Nephron progenitor cell (in vitro differentiated cells): ENCODE results near the gene SSR1.
A peak's percentile ranks its signal among the peaks of the same experiment; 100 is the strongest.

Source experiments
- DNase-seq: peaks from one replicate; pipeline ENCODE4 v3.0.0; 2021
- H3K27ac Mint-ChIP-seq: 2 replicates; pipeline ENCODE4 v1.8.0; 2021; ENCODE audit warnings: mild to moderate bottlenecking, moderate library complexity, mixed read lengths
- H3K27me3 Mint-ChIP-seq: 2 replicates; pipeline ENCODE4 v1.8.0; 2021; ENCODE audit warnings: mild to moderate bottlenecking, low read depth, mixed read lengths; ENCODE audit not compliant: poor library complexity
- H3K36me3 Mint-ChIP-seq: 2 replicates; pipeline ENCODE4 v1.8.0; 2021; ENCODE audit warnings: low read depth, mixed read lengths
- H3K4me1 Mint-ChIP-seq: 2 replicates; pipeline ENCODE4 v1.8.0; 2021; ENCODE audit warnings: mixed read lengths
- H3K4me3 Mint-ChIP-seq: 2 replicates; pipeline ENCODE4 v1.8.0; 2021; ENCODE audit warnings: mild to moderate bottlenecking, moderate library complexity, mixed read lengths
- H3K9me3 Mint-ChIP-seq: 2 replicates; pipeline ENCODE4 v1.8.0; 2021; ENCODE audit warnings: mild to moderate bottlenecking, moderate library complexity, mixed read lengths
- TF ChIP-seq, protein P1 (sequence below): fragments of 200-600 bp; sonication (generic); IDR thresholded peaks from 2 replicates; pipeline ENCODE4 v1.5.0; 2021; ENCODE audit warnings: antibody characterized with exemption

SSR1 gene

DNA sequence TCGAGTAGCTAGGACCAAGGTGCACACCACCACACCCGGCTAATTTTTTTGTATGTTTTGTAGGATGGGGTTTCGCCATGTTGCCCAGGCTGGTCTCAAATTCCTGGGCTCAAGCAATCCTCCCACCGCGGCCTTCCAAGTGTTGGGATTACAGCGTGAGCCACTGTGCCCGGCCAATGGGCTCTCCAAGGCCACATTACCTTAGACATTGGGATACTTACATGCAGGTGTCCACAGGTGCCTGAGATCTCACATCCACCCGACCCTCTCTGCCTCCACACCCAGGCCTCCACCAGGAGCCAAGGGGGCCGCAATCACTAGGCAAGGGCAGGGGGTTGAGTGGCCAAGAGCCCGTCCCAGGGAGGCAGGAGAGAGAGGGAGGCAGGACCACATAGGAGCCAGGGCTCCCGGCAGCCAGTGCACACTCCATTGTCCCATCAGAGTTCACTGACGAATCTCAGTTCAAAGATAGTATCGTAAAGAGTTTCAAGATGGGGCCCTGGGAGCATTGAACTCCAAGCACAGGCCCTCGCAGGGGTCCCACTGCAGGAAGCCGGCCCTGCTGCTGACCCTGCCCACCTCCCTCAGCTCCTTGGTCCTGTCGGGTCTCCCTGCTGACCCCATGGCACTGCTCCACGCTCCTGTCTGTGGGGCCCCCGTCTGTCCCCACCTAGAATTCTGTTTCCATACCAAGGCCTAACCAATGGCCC lies 55.3 kb downstream of the SSR1 start:
- peak overlapping the region; percentile 28 for H3K4me3 Mint-ChIP-seq
- H3K36me3 Mint-ChIP-seq: peaks cover 5% of the 10 kb centered on the region
- peaks cover 3% of the 10 kb centered on the region for H3K27me3 Mint-ChIP-seq
- H3K9me3 Mint-ChIP-seq: peaks cover 28% of the 10 kb centered on the region
- peak overlapping the region; percentile 88 for H3K27ac Mint-ChIP-seq
- TF ChIP-seq, protein P1, sequence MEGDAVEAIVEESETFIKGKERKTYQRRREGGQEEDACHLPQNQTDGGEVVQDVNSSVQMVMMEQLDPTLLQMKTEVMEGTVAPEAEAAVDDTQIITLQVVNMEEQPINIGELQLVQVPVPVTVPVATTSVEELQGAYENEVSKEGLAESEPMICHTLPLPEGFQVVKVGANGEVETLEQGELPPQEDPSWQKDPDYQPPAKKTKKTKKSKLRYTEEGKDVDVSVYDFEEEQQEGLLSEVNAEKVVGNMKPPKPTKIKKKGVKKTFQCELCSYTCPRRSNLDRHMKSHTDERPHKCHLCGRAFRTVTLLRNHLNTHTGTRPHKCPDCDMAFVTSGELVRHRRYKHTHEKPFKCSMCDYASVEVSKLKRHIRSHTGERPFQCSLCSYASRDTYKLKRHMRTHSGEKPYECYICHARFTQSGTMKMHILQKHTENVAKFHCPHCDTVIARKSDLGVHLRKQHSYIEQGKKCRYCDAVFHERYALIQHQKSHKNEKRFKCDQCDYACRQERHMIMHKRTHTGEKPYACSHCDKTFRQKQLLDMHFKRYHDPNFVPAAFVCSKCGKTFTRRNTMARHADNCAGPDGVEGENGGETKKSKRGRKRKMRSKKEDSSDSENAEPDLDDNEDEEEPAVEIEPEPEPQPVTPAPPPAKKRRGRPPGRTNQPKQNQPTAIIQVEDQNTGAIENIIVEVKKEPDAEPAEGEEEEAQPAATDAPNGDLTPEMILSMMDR: no peak
- DNase-seq: no peak
- H3K4me1 Mint-ChIP-seq: peaks cover 52% of the 10 kb centered on the region

DNA sequence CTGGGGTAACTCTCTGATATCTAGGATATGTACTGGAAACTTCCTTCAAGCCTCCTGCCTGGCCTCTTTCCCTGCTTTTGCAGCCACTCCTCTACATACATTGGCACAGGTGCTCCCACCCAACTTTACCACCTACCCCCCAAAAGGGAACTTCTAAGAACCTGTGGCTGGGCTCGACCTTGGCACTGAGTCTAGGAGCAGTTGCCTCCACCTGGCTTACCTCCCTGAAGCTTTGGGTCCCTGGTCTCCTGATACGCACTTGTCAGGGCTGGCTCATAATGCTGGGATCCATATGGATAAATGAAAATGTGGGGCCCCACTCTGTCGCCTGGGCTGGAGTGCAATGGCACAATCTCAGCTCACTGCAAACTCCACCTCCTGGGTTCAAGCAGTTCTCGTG lies 56.2 kb downstream of the SSR1 start:
- no peak overlapping the region for H3K4me3 Mint-ChIP-seq
- TF ChIP-seq, protein P1: no peak
- no peak overlapping the region for H3K27ac Mint-ChIP-seq
- H3K9me3 Mint-ChIP-seq: peaks cover 28% of the 10 kb centered on the region
- peaks cover 3% of the 10 kb centered on the region for H3K27me3 Mint-ChIP-seq
- H3K36me3 Mint-ChIP-seq: peaks cover 5% of the 10 kb centered on the region
- H3K4me1 Mint-ChIP-seq: peaks cover 45% of the 10 kb centered on the region
- no peak for DNase-seq

DNA sequence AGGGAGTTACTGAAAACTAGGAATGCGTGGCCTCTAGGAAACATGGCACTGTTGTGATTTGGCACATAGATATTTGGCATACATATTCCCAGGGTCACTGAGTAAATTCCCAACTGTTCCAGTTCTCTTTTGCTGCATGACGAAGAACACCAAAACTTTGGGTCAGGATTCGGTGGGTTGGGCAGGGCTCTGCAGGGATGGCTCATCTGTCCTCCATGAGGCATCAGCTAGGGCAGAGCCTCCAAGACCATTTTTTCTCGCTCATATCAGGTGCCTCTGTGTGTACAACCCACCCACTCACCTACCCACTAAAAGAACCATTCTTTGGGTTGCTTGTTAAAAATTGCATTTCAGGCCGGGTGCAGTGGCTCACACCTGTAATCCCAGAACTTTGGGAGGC lies 57.1 kb downstream of the SSR1 start:
- Mint-ChIP-seq H3K4me1 (peaks cover 43% of the 10 kb centered on the region), H3K36me3 (peaks cover 5% of the 10 kb centered on the region), H3K27me3 (peaks cover 3% of the 10 kb centered on the region), H3K27ac (no peak overlapping the region), H3K4me3 (no peak overlapping the region), H3K9me3 (peaks cover 28% of the 10 kb centered on the region)
- TF ChIP-seq, protein P1: no peak
- no peak for DNase-seq

DNA sequence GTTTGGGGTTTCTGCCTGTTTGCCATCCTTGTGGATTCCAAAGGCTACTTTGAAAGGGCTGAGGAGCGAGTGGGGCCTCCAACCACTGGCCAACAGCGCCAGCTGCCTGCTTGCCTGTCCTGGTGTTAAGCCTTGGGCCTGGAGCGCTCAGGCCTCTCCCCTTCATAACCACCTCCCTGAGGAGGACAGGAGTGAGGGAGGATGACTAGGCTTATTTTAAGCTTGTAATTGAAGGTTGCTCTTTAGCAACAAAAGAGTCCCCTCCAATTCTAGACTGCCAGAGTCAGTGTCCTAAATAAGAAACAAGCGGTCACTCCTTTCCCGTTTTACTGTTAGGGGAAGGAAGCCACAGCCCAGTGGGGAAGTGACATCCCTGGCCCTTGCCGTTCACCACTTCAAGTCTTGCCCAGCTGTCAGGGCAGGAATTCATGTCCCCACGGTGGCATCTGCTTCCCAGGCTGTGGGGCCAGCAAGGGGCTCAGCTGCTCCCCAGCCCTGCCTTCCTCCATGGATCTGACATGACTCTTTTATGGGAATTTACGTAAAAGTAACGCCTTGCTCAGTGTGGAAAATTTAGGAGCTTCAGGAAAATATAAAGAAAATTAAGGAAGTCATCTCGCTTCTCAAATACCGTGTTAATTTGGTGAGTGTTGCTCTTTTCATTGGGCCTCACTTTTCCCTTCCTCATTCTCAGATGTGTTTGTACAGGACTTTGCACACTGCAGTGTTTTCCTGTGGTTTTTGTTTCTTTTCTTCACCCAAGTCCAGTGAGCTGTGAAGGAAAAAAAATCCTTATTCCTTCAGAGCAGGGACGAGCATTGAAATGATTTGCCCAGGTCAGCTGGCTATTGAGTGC lies 57.8 kb downstream of the SSR1 start:
- TF ChIP-seq, protein P1: no peak
- Mint-ChIP-seq H3K9me3 (peaks cover 28% of the 10 kb centered on the region), H3K27me3 (no peaks in the 10 kb centered on the region), H3K4me3 (no peak overlapping the region), H3K27ac (no peak overlapping the region), H3K4me1 (peaks cover 40% of the 10 kb centered on the region), H3K36me3 (peaks cover 5% of the 10 kb centered on the region)
- DNase-seq: no peak

DNA sequence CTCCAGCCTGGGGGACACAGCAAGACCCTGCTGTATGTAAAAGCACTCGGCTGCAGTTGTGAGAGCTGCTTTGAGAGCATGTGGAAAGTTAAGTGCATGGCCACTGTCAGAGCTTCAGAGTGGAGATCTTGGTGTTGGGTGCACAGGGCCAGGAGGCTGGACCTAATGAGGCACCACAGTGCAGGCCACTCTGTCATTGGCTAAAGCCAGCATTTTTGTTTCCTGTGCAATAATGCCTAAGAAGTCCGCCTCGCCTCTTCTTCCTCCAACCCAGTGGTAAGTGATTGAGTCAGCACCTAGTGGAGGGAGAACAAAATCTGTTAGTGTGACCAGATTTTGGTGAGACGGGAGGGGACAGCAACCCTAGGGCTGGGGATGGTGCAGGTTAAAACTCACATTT lies 60.6 kb downstream of the SSR1 start:
- H3K9me3 Mint-ChIP-seq: peaks cover 25% of the 10 kb centered on the region
- no peak overlapping the region for H3K4me3 Mint-ChIP-seq
- peak overlapping the region; percentile 51 for H3K27ac Mint-ChIP-seq
- DNase-seq: no peak
- TF ChIP-seq, protein P1: no peak
- peaks cover 17% of the 10 kb centered on the region for H3K4me1 Mint-ChIP-seq
- no peaks in the 10 kb centered on the region for H3K27me3 Mint-ChIP-seq
- H3K36me3 Mint-ChIP-seq: peaks cover 21% of the 10 kb centered on the region
